HL-60 (cell line): ENCODE results near the gene OR51I2.

Experiments
- GABPA ChIP-seq: IDR thresholded peaks from 2 replicates; pipeline ENCODE4 v1.6.1; 2012; ENCODE audit warnings: low read depth
- POLR2AphosphoS5 ChIP-seq: IDR thresholded peaks from 2 replicates; pipeline ENCODE4 v1.6.1; 2012; ENCODE audit warnings: low read depth
- SPI1 ChIP-seq: IDR thresholded peaks from 2 replicates; pipeline ENCODE4 v1.6.1; 2012; ENCODE audit warnings: low read depth, mild to moderate bottlenecking, borderline replicate concordance
- TF ChIP-seq, protein P1 (sequence below): IDR thresholded peaks from one replicate; pipeline ENCODE4 v1.5.1; 2011; ENCODE audit warnings: low read length, control low read depth, inconsistent platforms; ENCODE audit not compliant: insufficient read depth
- TF ChIP-seq, protein P2 (sequence below): IDR thresholded peaks from 2 replicates; pipeline ENCODE4 v1.6.1; 2012; ENCODE audit warnings: low read depth; ENCODE audit not compliant: insufficient replicate concordance

DNA sequence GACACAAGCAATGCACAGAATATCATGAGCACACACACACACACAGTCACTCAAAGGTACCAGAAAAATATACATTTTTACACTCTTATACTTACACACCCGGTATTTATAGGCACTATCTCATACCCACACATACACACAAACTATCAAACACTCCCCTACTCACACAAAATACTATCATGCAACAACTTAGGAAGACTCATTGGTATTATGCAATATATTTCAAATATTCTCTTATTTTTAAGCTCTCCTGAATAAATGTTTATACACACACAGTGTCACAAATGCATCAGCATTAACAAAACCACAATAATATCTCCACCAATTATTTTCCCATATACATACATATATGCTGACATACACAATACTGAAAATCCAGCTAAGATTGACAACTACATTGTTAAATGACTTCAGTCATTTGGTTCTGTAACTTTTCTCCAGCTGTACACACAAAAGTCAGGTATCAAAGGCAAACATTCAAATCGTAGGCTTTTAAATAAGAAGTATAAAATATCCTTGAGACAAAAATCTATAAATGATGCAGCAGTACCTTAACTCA, 5.2 kb upstream of the OR51I2 start:
- TF ChIP-seq, protein P1, sequence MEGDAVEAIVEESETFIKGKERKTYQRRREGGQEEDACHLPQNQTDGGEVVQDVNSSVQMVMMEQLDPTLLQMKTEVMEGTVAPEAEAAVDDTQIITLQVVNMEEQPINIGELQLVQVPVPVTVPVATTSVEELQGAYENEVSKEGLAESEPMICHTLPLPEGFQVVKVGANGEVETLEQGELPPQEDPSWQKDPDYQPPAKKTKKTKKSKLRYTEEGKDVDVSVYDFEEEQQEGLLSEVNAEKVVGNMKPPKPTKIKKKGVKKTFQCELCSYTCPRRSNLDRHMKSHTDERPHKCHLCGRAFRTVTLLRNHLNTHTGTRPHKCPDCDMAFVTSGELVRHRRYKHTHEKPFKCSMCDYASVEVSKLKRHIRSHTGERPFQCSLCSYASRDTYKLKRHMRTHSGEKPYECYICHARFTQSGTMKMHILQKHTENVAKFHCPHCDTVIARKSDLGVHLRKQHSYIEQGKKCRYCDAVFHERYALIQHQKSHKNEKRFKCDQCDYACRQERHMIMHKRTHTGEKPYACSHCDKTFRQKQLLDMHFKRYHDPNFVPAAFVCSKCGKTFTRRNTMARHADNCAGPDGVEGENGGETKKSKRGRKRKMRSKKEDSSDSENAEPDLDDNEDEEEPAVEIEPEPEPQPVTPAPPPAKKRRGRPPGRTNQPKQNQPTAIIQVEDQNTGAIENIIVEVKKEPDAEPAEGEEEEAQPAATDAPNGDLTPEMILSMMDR: no peak
- TF ChIP-seq SPI1 (no peak), POLR2AphosphoS5 (no peak), GABPA (no peak)
- TF ChIP-seq, protein P2, sequence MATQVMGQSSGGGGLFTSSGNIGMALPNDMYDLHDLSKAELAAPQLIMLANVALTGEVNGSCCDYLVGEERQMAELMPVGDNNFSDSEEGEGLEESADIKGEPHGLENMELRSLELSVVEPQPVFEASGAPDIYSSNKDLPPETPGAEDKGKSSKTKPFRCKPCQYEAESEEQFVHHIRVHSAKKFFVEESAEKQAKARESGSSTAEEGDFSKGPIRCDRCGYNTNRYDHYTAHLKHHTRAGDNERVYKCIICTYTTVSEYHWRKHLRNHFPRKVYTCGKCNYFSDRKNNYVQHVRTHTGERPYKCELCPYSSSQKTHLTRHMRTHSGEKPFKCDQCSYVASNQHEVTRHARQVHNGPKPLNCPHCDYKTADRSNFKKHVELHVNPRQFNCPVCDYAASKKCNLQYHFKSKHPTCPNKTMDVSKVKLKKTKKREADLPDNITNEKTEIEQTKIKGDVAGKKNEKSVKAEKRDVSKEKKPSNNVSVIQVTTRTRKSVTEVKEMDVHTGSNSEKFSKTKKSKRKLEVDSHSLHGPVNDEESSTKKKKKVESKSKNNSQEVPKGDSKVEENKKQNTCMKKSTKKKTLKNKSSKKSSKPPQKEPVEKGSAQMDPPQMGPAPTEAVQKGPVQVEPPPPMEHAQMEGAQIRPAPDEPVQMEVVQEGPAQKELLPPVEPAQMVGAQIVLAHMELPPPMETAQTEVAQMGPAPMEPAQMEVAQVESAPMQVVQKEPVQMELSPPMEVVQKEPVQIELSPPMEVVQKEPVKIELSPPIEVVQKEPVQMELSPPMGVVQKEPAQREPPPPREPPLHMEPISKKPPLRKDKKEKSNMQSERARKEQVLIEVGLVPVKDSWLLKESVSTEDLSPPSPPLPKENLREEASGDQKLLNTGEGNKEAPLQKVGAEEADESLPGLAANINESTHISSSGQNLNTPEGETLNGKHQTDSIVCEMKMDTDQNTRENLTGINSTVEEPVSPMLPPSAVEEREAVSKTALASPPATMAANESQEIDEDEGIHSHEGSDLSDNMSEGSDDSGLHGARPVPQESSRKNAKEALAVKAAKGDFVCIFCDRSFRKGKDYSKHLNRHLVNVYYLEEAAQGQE: no peak
